T-helper 1 cell treated with Interleukin-12 subunit alpha and Interleukin-12 subunit beta and Interleukin-4 antibody, amounts not matched to agents 30 ng/mL and 1 ng/mL, for 36 hours (primary cell): ENCODE data around the gene CMC1. TPM values are rescaled to one million over a fixed set of nuclear protein-coding genes. Genes with fewer than 3 reads are reported as not detected.

ENCODE experiments used
- intact Hi-C: fragments of 100-400 bp; cut with micrococcal nuclease; formaldehyde crosslinking; loops from one replicate; pipeline ENCODE4 v1.15.1; 2024
- total RNA-seq: library from RNA; stranded (reverse); gene quantifications from 2 replicates; pipeline ENCODE4 v1.2.3, GENCODE V29; 2022

CMC1 gene
- total RNA-seq, 1 donor from 2014 or later = 19.1 TPM

DNA sequence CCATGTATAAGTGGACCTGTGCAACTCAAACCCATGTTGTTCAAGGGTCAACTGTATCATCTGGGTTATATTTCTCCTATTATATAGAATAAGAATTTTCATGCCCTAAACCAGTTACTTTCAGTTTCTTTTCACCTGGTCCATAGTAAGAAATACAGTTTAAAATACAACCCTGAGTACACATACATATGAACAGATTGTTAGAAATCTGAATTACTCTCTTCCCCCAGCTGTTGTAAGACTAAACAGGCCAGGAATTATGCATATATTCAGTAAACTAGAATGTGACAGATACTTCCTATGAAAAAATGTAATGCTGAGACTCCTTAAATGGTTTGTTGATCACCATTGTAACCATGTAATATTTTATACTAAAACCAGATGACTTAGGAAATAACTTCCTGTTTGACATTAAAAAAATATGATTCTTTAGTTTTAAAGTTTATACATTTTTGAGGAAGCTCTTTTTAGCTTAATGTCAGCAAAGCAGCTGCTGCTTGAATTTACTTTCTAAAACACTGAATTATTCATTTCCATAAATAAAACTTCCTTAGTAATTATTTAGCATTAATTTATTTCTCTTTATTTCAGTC is 54.6 kb downstream of the CMC1 start:
- intact Hi-C loops = loop anchor here (2.0 kb wide), 1 partner anchor 33 kb away; no protein-coding TSS in a partner anchor

DNA sequence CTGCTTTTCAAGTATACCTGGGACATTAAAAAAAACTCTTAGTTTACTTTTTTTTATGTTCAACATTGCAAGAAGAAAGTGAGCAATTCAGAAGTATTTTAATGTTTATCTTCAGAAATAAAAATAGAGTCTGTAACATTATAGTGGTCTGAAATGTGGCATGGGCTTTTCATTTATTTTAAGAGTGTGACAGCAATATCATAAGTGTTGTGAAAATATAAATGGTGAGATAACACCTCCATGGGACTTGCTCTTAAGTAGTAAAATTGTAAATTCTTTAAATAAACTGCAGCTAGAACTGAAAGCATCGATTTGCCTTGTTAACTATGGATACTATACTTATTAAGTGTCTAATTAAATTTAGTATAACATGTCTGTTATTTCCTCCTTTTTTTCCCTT is 58.3 kb downstream of the CMC1 start:
- intact Hi-C loops = no loop called here

DNA sequence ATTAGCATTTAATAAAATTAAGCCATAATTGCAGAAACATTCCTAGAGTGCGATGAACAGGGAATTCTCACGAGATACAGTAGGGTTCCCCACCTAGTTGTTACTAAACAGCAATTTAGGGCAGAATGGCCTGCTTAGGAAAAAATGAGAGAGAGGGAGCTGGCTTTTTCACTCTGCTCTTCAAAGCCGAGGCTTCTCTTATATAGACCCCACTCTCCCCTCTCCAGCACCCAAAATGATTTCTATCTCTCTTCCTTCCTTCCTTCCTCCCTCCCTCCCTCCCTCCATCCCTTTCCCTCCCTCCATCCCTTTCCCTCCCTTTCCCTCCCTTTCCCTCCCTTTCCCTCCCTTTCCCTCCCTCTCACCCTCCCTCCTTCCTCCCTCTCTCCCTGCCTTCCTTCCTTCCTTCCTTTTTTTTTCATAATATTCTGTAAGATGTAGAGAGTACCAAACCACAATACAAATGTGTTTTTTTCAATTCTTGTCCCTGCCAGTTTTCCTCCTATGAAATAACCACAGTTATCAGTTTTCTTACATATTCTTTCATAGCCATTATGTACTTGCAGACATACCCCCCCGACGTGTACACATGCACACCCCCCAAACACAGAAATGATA is 59.0 kb downstream of the CMC1 start:
- intact Hi-C loops = no loop called here

DNA sequence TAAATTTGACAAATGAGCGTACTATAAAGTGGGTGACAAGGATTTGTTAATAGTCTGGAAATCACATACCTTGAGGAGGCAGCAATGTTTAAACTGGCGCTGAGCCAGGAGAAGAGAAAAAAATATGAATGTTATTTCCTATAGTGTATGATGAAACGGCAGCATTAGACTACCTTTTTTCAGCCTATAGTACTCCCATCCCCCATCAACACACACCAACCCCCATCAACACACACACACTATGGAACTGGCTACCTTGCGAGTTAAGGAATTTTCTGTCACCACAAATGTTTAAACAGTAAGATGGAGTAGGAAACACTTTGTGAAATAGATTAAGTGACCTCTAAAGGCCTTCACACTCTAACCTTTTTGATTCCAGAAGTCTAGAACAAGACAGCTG is 60.3 kb downstream of the CMC1 start:
- intact Hi-C loops = no loop called here

DNA sequence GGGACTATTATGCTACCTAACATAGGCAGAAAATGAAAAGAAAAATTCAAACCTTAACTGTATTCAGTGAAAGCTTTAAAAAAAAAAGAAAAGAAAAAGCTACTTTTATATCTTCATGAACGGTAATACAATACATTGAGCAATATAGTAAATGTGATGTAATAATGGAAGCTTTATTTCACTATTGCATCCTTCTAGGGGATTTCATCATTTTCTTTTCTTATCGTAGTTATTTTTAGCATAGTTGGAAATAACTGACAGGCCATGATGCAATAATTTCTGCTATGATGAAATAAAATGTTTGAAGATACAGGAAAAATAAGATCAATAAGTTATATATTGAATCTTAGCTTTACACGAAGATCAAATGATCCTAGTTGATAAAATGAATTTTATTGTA is 66.8 kb downstream of the CMC1 start:
- intact Hi-C loops = no loop called here

DNA sequence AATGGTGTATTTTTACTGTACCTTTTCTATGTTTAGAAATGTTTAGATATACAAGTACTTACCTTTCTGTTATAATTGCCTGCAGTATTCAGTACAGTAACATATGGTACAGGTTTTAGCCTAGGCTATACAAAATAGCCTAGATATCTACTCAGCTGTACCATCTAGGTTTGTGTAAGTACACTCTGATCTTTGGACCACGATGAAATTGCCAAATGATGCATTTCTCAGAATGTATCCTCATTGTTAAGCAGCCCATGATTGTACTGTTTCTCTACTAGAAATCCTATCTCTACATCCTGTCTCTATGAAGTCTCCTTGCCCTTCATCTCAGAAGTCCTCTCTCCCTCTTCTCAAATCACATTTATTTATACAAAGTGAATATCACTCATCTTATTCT is 74.3 kb downstream of the CMC1 start:
- intact Hi-C loops = no loop called here

DNA sequence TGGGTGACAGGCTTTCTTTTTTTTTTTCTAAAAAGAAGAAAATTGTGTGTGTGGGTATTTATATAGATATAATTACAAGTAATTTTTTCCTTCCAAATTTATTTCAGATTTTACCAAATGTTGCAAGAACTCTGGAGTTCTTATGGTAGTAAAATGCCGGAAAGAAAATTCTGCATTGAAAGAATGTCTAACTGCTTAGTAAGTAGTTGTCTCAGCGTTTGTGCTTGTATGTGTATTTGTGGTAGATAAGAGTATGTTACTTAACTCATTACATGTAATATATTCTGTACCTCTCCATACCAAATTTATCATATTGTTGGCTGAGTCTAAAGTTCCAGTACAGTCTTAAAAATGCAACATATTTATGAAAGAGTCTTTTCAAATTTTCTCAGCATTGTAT is 74.8 kb downstream of the CMC1 start:
- intact Hi-C loops = no loop called here

DNA sequence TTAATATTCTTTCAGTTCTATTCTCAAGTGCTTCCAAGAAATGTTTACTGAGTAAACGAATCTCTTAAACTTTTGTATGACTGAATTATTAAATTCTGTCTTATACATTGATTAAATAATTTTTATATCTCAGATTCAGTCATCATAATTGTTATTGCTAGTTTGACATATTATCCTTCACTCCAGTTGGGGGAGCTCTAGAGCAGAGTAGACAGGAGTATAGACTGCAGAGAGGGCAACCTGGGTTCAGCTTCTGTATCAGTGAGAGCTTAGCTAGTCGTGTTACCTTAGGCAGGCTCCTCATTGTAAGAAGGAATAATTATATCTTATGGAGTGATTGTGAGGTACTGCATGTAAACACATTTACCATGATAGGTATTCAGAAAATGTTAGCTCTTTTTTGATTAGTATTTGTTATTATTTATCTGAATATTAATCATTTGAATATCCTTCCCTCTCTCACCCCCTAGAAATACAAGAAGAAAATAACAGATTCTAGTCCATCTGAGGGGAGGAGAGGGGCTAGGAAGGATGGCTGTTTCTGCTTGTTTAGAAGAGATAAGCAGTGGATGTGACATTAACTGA is 76.1 kb downstream of the CMC1 start:
- intact Hi-C loops = loop anchor here (1.0 kb wide), 3 partner anchors 9 to 605 kb away; partner anchors contain the start of gene EOMES

DNA sequence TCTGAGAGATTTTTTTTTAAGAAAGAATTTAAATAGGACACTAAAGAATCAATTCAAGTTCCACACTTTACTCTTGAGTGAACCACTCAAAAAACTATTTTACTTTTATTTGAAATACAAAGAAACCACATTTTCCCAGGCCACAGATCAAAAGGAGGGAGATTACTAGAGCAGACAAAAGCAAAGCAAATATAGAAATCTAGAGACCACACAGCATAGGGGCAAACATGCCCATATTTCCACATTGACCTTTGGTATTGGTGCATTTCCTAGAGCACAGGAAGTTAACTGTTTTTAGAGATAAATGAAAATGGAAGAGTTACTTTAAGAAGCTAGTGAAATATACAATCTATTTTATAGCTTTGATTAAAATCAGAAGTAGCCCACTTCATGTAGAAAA is 79.6 kb downstream of the CMC1 start:
- intact Hi-C loops = no loop called here

DNA sequence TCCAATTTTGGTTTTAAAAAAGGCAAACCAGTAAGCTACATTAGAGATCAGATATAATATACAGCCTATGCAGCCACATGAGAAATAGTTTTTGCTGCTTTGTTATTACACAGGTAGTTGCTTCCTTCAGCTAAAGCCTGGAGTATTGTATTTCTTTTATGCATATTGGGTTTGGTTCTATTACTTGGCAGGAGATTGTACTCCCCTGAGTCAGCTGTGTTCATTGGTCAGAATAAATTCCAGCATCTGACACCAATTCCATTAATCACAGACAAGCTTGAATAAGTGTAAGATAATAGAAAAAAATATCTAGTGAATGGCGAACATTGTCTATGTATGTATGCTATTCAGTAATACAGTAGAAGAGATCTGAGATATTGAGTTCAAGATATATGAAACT is 81.0 kb downstream of the CMC1 start:
- intact Hi-C loops = no loop called here

DNA sequence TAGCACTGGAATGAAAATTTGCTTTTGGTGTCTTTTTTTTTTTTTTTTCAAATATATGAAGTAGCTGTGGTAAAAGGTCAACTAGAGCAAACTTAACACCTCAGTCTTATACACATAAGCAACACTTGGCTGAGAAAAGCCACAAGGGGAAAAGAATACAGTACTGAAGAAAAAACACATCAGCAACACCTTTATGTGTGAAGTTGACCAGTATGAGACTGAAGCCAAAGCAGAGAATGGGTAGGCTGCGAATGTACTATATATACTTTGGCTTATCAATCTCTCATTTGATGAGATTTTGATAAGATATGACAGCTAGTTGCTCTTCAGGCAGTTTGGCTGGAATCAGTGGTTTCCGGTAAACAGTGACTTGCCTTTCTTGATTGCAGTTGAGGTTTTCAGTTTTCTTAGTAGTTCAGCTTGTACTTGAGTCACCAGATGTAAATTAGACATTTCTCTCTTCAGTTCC is 85.1 kb downstream of the CMC1 start:
- intact Hi-C loops = loop anchor here (1.0 to 5.0 kb wide), 10 partner anchors 9 to 844 kb away; partner anchors contain the start of genes AZI2, CMC1, SLC4A7 and ZCWPW2

DNA sequence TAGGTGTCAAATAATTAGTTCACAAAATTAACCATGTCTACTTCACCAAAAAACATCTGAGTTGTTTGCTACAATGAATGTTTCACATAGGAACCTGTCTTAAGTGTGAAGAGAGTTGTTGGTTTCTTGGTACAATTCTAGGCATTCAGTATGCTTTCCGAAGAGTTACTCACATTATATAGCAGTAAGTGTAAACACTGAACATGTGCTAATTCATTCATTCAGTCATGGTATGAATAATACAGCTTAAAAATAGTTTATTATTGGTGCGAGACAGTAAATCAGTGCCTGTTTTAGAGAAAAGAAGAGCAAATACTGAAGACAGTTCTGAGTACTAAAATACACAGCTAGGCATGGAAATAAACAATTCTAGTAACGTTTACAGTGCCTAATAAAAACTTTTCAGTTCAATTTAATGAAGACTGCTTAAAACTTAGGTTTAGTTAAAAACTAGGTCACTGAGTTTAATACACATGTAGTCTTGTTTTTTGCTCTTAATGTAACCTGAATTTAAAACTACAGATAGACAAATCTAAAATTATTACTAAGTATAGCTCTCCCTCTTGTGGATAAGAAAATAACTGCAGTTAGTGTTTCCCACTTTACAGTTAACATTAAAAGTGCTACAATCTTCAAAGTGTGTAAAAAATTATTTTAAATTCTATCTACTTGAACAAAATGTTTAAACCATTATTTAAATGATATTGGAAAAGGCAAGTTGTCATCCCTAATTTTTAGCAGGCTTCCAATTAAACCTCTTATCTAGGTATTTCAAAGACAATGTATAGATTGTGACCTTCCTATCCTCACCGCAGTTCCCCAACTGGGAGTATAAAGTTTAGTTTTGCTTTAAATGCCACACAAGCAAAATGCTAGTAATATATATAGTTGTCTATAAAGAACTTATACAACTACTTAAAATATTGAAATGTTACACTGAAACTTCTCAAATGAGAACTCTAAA is 87.1 kb downstream of the CMC1 start:
- intact Hi-C loops = loop anchor here (1.0 to 5.0 kb wide), 12 partner anchors 34 to 1194 kb away; partner anchors contain the start of genes EOMES and SLC4A7

DNA sequence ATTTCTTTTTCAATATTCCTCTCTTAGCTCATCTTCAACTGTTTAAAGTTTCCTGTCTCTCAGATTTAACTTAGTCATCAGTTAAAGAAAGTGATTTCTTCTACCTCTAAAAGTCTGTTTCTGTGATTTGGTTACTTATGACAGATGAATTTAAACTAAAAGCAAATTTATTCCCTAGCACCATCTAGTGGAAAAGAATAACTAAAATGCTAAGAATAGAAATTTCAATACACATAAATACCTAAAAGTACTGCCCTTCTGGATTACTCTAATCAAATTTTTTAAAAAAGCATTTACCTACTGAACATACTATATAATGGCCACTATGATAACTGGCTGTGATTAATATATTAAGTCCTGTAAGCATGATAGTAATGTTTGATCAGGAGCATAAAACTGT is 93.1 kb downstream of the CMC1 start:
- intact Hi-C loops = no loop called here

DNA sequence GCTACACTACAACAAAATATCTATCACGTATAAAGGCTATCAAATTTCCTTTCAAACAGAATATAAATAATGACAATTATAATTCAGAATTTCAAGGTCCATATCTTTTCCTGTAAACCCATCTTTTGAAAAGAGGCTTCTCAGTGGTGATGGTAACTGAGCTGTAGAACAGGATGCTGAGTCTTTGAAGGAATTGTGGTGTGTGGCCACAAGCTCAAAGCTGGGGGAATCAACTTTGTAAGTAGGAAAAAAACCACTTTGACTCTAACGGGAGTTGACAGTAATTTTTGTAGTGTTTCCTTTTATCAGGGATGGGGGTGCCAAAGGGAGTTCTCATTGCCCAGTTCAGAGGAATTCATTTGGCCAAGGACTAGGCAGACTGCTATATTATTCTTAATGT is 93.8 kb downstream of the CMC1 start:
- intact Hi-C loops = no loop called here

DNA sequence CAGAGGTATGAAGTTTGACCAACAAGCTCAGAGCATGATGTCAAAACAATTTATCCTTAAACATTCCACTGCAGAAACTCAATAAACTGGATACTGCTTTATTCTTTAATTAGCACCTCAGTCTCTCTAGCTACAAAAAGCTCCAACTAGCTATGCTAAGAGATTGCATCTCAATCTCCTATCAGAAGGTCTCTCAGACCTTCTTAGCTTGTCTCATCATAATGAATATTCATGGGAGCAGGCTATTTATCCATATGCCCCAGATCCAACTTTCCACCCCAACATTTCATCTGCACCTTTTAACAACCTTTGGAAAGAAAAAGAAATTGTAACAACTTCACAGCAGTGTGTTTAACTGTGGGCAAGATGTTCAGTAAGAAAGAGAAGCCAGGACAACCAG is 95.8 kb downstream of the CMC1 start:
- intact Hi-C loops = loop anchor here (1.0 kb wide), 1 partner anchor 10 kb away; no protein-coding TSS in a partner anchor

DNA sequence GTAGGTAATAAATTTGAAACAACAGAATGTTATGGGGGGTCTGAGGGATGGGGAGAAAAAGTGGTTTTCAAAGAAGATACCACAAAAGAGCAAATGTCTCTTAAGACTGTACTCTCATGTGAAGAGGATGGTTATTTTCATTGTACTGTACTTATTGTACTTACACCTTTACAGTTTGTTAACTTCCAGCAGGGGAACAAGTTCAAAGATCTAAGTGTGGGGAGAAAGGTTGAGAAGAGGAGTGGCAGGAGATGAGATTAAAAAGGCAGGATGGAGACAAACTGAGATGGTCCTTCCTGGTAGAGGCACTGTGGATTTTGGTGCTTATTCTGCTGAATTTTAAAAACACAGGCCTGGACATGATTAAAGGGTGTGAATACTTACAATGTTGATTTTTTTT is 101.7 kb downstream of the CMC1 start:
- intact Hi-C loops = no loop called here

DNA sequence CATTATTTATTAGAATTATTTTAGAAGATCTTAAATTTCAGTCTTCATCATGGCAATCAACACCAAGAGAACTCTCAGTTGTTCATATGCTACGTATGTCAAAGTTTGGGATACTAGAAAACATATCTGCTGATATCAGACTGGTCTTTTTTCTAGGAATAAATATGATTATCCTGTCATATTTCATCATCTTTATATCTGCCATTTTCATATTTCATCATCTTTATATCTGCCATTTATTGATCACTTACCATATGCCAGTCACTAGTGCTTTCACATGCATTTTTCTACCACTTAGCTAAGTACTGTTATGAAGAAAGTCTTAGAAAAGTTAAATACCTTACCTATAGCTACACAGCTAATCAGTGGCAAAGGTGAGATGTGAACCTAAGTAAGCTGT is 104.3 kb downstream of the CMC1 start:
- intact Hi-C loops = no loop called here

DNA sequence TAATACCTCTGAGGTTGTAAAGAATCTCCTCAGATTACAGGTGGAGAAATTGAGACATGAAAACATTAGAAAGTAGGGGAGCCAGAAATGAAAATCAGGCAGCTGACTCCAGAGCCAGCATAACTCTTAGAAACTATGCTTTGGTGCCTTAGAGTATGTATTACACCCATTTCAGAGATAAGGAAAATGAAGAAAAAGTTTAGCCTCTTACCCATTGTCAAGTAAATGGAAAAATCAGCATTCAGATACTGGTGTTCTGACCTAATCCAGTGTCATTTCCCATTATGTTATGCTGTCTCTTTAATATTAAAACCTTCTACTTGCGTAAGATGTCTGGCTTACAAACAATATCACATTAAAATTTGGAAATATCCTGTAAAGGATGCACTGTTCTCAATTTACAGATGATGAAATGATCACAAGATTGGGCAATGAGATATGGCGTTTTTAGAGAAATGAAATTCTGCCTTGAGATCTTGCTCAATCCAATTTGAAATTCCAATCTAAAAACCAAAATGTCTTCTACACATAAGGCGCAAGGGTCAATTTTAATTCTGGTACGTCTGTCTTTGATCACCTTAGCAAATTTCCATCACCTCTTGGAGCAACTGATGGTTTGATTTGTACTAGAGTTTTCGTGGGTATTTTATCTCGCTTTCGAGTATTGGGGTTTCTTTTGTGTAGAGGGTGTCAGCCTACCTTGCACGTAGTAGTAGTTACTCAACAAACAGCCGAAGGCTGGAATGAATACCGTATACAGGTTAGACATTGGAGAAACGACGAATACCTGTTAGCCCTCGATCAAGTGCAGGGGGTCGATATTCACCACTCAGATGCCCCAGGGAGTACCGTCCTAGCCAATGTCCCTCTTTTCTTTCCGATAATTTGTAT is 106.2 kb downstream of the CMC1 start:
- intact Hi-C loops = loop anchor here (1.0 to 2.0 kb wide), 5 partner anchors 10 to 757 kb away; no protein-coding TSS in a partner anchor

DNA sequence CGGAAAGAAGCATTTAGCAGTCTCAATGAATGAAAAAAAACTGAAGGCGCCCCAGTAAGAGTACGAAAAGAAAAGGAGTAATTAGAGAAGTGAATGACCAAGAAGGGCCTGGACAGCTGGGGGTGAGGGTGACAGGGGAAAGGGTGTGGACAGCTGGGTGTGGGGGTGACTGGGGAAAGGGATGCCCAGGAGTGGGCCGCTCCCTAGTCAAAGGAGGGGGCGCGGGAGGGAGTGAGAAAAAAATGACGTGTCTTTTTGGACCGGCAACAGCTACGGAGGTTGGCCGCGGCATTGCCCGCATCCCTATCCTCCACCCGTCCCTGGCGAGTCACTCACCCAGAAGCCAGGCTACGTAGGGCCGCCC is 106.8 kb downstream of the CMC1 start:
- intact Hi-C loops = loop anchor here (1.0 to 2.0 kb wide), 4 partner anchors 22 to 757 kb away; no protein-coding TSS in a partner anchor
